H9 (cell line): ENCODE data around the gene SPARCL1. TPM values are rescaled to one million over a fixed set of nuclear protein-coding genes. Genes with fewer than 3 reads are reported as not detected.

Source experiments
- DNase-seq: peaks from one replicate; pipeline ENCODE4 v3.0.0-alpha.2; 2017
- H2AFZ ChIP-seq: one replicate; pipeline ENCODE4 v1.6.1; 2013; ENCODE audit warnings: mild to moderate bottlenecking, low read length, control low read depth, moderate library complexity
- H2AK5ac ChIP-seq: 2 replicates; pipeline ENCODE4 v1.6.1; 2013; ENCODE audit warnings: low read length, control low read depth, mixed read lengths; ENCODE audit not compliant: insufficient read length
- H2BK120ac ChIP-seq: one replicate; pipeline ENCODE4 v1.6.1; 2013; ENCODE audit warnings: low read depth, mild to moderate bottlenecking, low read length, control low read depth, inconsistent platforms; ENCODE audit not compliant: poor library complexity, severe bottlenecking
- H2BK12ac ChIP-seq: 2 replicates; pipeline ENCODE4 v1.6.1; 2013; ENCODE audit warnings: low read length, control low read depth, mixed read lengths, low read depth; ENCODE audit not compliant: insufficient read length
- H2BK15ac ChIP-seq: 2 replicates; pipeline ENCODE4 v1.6.1; 2013; ENCODE audit warnings: low read depth, low read length, control low read depth
- H2BK20ac ChIP-seq: one replicate; pipeline ENCODE4 v1.6.1; 2013; ENCODE audit warnings: low read depth, mild to moderate bottlenecking, low read length, control low read depth, inconsistent platforms; ENCODE audit not compliant: poor library complexity, severe bottlenecking
- H2BK5ac ChIP-seq: 2 replicates; pipeline ENCODE4 v1.6.1; 2013; ENCODE audit warnings: low read length, control low read depth, mixed read lengths; ENCODE audit not compliant: insufficient read length
- H3K14ac ChIP-seq: 2 replicates; pipeline ENCODE4 v1.6.1; 2013; ENCODE audit warnings: low read length, control low read depth; ENCODE audit not compliant: insufficient read depth
- H3K18ac ChIP-seq: 2 replicates; pipeline ENCODE4 v1.6.1; 2013; ENCODE audit warnings: low read depth, mild to moderate bottlenecking, mixed read lengths, low read length, control low read depth; ENCODE audit not compliant: insufficient read length
- H3K23ac ChIP-seq: 2 replicates; pipeline ENCODE4 v1.6.1; 2013; ENCODE audit warnings: low read length, control low read depth, mixed read lengths, low read depth; ENCODE audit not compliant: insufficient read length
- H3K23me2 ChIP-seq: 2 replicates; pipeline ENCODE4 v1.6.1; 2013; ENCODE audit warnings: low read depth, mild to moderate bottlenecking, mixed read lengths, low read length, control low read depth; ENCODE audit not compliant: insufficient read length, poor library complexity, severe bottlenecking
- H3K27ac ChIP-seq: 2 replicates; pipeline ENCODE4 v1.5.1; 2013; ENCODE audit warnings: low read length, control low read depth, mixed read lengths, low read depth; ENCODE audit not compliant: insufficient read length
- H3K27me3 ChIP-seq: 2 replicates; pipeline ENCODE4 v1.6.1; 2013; ENCODE audit warnings: low read length, control low read depth, inconsistent platforms; ENCODE audit not compliant: insufficient read depth
- H3K4ac ChIP-seq: 2 replicates; pipeline ENCODE4 v1.6.1; 2013; ENCODE audit warnings: low read depth, mild to moderate bottlenecking, control low read depth, inconsistent platforms, low read length, moderate library complexity
- H3K4me1 ChIP-seq: 2 replicates; pipeline ENCODE4 v1.6.1; 2013; ENCODE audit warnings: low read length, control low read depth, inconsistent platforms; ENCODE audit not compliant: insufficient read depth
- H3K4me2 ChIP-seq: 2 replicates; pipeline ENCODE4 v1.6.1; 2013; ENCODE audit warnings: low read length, control low read depth, mixed read lengths; ENCODE audit not compliant: insufficient read length, insufficient read depth
- H3K56ac ChIP-seq: 2 replicates; pipeline ENCODE4 v1.6.1; 2013; ENCODE audit warnings: low read depth, mild to moderate bottlenecking, mixed read lengths, low read length, control low read depth; ENCODE audit not compliant: insufficient read length
- H3K79me1 ChIP-seq: 2 replicates; pipeline ENCODE4 v1.6.1; 2013; ENCODE audit warnings: low read depth, mild to moderate bottlenecking, moderate library complexity, low read length, control low read depth, inconsistent platforms; ENCODE audit not compliant: insufficient read depth, poor library complexity, severe bottlenecking
- H3K79me2 ChIP-seq: 2 replicates; pipeline ENCODE4 v1.6.1; 2013; ENCODE audit warnings: low read length, control low read depth, inconsistent platforms; ENCODE audit not compliant: insufficient read depth
- H3K9ac ChIP-seq: 2 replicates; pipeline ENCODE4 v1.6.1; 2013; ENCODE audit warnings: low read length, control low read depth, mixed read lengths; ENCODE audit not compliant: insufficient read length; ENCODE audit errors: extremely low read depth
- H3K9me3 ChIP-seq: one replicate; pipeline ENCODE4 v1.6.1; 2013; ENCODE audit warnings: low read depth, low read length, inconsistent platforms; ENCODE audit not compliant: control insufficient read depth
- H3T11ph ChIP-seq: one replicate; pipeline ENCODE4 v1.6.1; 2013; ENCODE audit warnings: mild to moderate bottlenecking, low read length, control low read depth, inconsistent platforms
- H4K20me1 ChIP-seq: one replicate; pipeline ENCODE4 v1.6.1; 2013; ENCODE audit not compliant: control insufficient read depth, insufficient read length, insufficient read depth
- H4K5ac ChIP-seq: 2 replicates; pipeline ENCODE4 v1.6.1; 2013; ENCODE audit warnings: low read depth, mild to moderate bottlenecking, mixed read lengths, low read length, control low read depth; ENCODE audit not compliant: insufficient read length
- H4K8ac ChIP-seq: replicated peaks from 2 replicates; pipeline ENCODE4 v1.6.1; 2013; ENCODE audit warnings: low read length, control low read depth, mixed read lengths, low read depth; ENCODE audit not compliant: insufficient read length
- H4K91ac ChIP-seq: 2 replicates; pipeline ENCODE4 v1.6.1; 2013; ENCODE audit warnings: low read depth, mild to moderate bottlenecking, moderate library complexity, mixed read lengths, low read length, control low read depth; ENCODE audit not compliant: insufficient read length
- H3K27ac Mint-ChIP-seq, 3 experiments: 2 replicates in 2 of 3; 3 replicates in 1 of 3; pipeline ENCODE4 v1.8.0; 2020 to 2021; ENCODE audit warnings: mixed read lengths in 3 of 3, mild to moderate bottlenecking in 1 of 3, moderate library complexity in 1 of 3
- H3K27me3 Mint-ChIP-seq: 2 replicates; pipeline ENCODE4 v1.8.0; 2021; ENCODE audit warnings: low read depth, mild to moderate bottlenecking, moderate library complexity, mixed read lengths
- H3K36me3 Mint-ChIP-seq, 3 experiments: 2 replicates in 2 of 3; 3 replicates in 1 of 3; pipeline ENCODE4 v1.8.0; 2020 to 2021; ENCODE audit warnings: low read depth in 3 of 3, mixed read lengths in 3 of 3; ENCODE audit not compliant: insufficient read depth in 1 of 3
- H3K4me1 Mint-ChIP-seq, 2 experiments: 2 replicates each; pipeline ENCODE4 v1.8.0; 2020; ENCODE audit warnings: mixed read lengths in 2 of 2
- H3K4me3 Mint-ChIP-seq, 2 experiments: 2 replicates in 1 of 2; 3 replicates in 1 of 2; pipeline ENCODE4 v1.8.0; 2020 to 2021; ENCODE audit warnings: mild to moderate bottlenecking in 2 of 2, mixed read lengths in 2 of 2, moderate library complexity in 1 of 2
- H3K9me3 Mint-ChIP-seq, 2 experiments: 2 replicates in 1 of 2; 3 replicates in 1 of 2; pipeline ENCODE4 v1.8.0; 2020; ENCODE audit warnings: mild to moderate bottlenecking in 2 of 2, mixed read lengths in 2 of 2, moderate library complexity in 1 of 2
- WGBS: extraction: QIAGEN DNeasy Blood & Tissue Kit; methylation state at CpG from one replicate; pipeline ENCODE4 v1.1.7; 2013; ENCODE audit warnings: missing lambda C conversion rate, low lambda C conversion rate, mixed read lengths; ENCODE audit not compliant: insufficient read length; ENCODE audit errors: extremely low coverage; 5-methylcytosine and 5-hydroxymethylcytosine counted together
- total RNA-seq: library from RNA; stranded (reverse); gene quantifications from 2 replicates; pipeline ENCODE4 v1.2.1, GENCODE V29; 2021
- TF ChIP-seq, protein P1 (sequence below): fragments of 200-600 bp; sonication (generic); conservative IDR thresholded peaks from 3 replicates; pipeline ENCODE4 v1.8.0; 2021; ENCODE audit warnings: antibody characterized with exemption, mild to moderate bottlenecking

Gene SPARCL1
- total RNA-seq, 1 experiment from 2014 or later = 0.17 TPM

DNA sequence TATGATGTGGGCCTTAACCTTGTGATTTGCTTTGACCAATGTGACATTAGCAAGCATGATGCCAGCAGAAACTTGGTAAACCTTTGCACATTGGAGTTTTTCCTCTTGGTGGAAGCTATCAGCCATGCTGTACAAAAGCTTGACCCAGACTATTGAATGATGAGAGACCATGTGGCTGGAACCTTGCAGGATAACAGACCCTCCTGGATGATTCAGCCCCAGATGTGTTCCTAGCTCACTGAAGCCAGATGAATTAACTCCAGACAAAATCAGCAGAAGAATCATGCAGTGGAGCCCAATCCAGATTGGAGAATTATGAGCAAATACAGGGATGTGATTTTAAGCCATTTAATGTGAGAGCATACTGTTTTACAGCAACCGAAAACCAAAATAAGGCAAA, 16.8 kb downstream of the SPARCL1 start:
- Histone ChIP-seq H2BK15ac (no peak overlapping the region), H3K27ac (no peak overlapping the region), H3K56ac (no peak overlapping the region), H2BK12ac (no peak overlapping the region), H2AFZ (no peak overlapping the region), H4K5ac (no peak overlapping the region), H2BK20ac (no peak overlapping the region), H4K20me1 (no peaks in the 10 kb centered on the region), H2AK5ac (no peak overlapping the region), H3K9me3 (no peaks in the 10 kb centered on the region), H3T11ph (no peak overlapping the region), H3K14ac (no peak overlapping the region), H3K4me2 (no peak overlapping the region), H4K8ac (no peak overlapping the region), H4K91ac (no peak overlapping the region), H2BK120ac (no peak overlapping the region), H2BK5ac (no peak overlapping the region), H3K23ac (no peak overlapping the region), H3K9ac (no peak overlapping the region), H3K79me2 (no peaks in the 10 kb centered on the region), H3K4ac (no peak overlapping the region), H3K18ac (no peak overlapping the region), H3K27me3 (no peaks in the 10 kb centered on the region; the same call in 1 of the 2 replicates), H3K4me1 (no peaks in the 10 kb centered on the region), H3K23me2 (no peaks in the 10 kb centered on the region), H3K79me1 (no peaks in the 10 kb centered on the region)
- no CpG with 5 or more reads among the region's 1 CpG for WGBS
- Mint-ChIP-seq H3K9me3 (no peaks in the 10 kb centered on the region), H3K27ac (0 out of 7 replicates have a peak overlapping the region, but pooled peaks of 1 of the 3 experiments have one; percentile 54), H3K4me3 (no peak overlapping the region), H3K36me3 (no peaks in the 10 kb centered on the region; a peak in 1 of 7 replicates), H3K4me1 (peaks cover 6 to 10% of the 10 kb centered on the region in 2 experiments), H3K27me3 (peaks cover 4% of the 10 kb centered on the region)
- TF ChIP-seq, protein P1, sequence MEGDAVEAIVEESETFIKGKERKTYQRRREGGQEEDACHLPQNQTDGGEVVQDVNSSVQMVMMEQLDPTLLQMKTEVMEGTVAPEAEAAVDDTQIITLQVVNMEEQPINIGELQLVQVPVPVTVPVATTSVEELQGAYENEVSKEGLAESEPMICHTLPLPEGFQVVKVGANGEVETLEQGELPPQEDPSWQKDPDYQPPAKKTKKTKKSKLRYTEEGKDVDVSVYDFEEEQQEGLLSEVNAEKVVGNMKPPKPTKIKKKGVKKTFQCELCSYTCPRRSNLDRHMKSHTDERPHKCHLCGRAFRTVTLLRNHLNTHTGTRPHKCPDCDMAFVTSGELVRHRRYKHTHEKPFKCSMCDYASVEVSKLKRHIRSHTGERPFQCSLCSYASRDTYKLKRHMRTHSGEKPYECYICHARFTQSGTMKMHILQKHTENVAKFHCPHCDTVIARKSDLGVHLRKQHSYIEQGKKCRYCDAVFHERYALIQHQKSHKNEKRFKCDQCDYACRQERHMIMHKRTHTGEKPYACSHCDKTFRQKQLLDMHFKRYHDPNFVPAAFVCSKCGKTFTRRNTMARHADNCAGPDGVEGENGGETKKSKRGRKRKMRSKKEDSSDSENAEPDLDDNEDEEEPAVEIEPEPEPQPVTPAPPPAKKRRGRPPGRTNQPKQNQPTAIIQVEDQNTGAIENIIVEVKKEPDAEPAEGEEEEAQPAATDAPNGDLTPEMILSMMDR = no peak
- DNase-seq = no peak
